GM18511 (cell line): ENCODE data around the gene HDGFL2.
"Not testable (repeated sequence)": the region's sequence is repeated elsewhere in the genome, so short reads cannot be mapped to it uniquely, and the experiment has no call there.

Source experiments
- ATAC-seq: cut with Tn5 transposase; IDR thresholded peaks from one replicate; pipeline ENCODE4 v1.9.1; 2021; ENCODE audit warnings: mild to moderate bottlenecking, moderate library complexity; ENCODE audit not compliant: unreplicated experiment

HDGFL2 gene

GRCh38 chr19:4511300-4512054 lies 39.4 kb downstream of the HDGFL2 start:
- ATAC-seq = no peak

GRCh38 chr19:4512070-4512469 lies 40.0 kb downstream of the HDGFL2 start:
- no peak for ATAC-seq

GRCh38 chr19:4513248-4513647 lies 41.2 kb downstream of the HDGFL2 start:
- no peak for ATAC-seq

GRCh38 chr19:4515732-4516131 lies 43.6 kb downstream of the HDGFL2 start:
- ATAC-seq = no peak

GRCh38 chr19:4516199-4516938 lies 44.3 kb downstream of the HDGFL2 start:
- no peak for ATAC-seq

- no peak for ATAC-seq
Measured at GRCh38 chr19:4516939-4517300, 44.8 kb downstream of the HDGFL2 start.

GRCh38 chr19:4517451-4518057 lies 45.5 kb downstream of the HDGFL2 start:
- no peak for ATAC-seq

- no peak for ATAC-seq
Measured at GRCh38 chr19:4518345-4519171, 46.5 kb downstream of the HDGFL2 start, which contains the start of gene PLIN4. Gene PLIN4 (minus strand): TSS chr19:4518486. CDS start chr19:4518272, 214 bp downstream.

GRCh38 chr19:4519172-4519496 lies 47.0 kb downstream of the HDGFL2 start:
- no peak for ATAC-seq

GRCh38 chr19:4519521-4520277 lies 47.6 kb downstream of the HDGFL2 start:
- ATAC-seq = no peak

- ATAC-seq = no peak
Measured at GRCh38 chr19:4521170-4521887, 49.2 kb downstream of the HDGFL2 start.

- no peak for ATAC-seq
Measured at GRCh38 chr19:4521888-4522242, 49.8 kb downstream of the HDGFL2 start.

- no peak for ATAC-seq
Measured at GRCh38 chr19:4522291-4523002, 50.4 kb downstream of the HDGFL2 start.

- no peak for ATAC-seq
Measured at GRCh38 chr19:4523306-4524110, 51.4 kb downstream of the HDGFL2 start.

GRCh38 chr19:4524808-4525562 lies 52.9 kb downstream of the HDGFL2 start:
- no peak for ATAC-seq

GRCh38 chr19:4525563-4526002 lies 53.5 kb downstream of the HDGFL2 start:
- ATAC-seq = no peak

- not testable (repeated sequence) for ATAC-seq
Measured at GRCh38 chr19:4527377-4527776, 55.3 kb downstream of the HDGFL2 start.

- no peak for ATAC-seq
Measured at GRCh38 chr19:4528843-4529242, 56.7 kb downstream of the HDGFL2 start.
